ENCODE measurements around the gene CFB. TPM values are rescaled to one million over a fixed set of nuclear protein-coding genes. Genes with fewer than 3 reads are reported as not detected.

Gene CFB
- total and polyA plus RNA-seq, 9 of the 15 experiments (the other 6 are each of a cell fraction or from before 2014, with no cell fraction given) = 0.08 to 0.91 (median 0.22) TPM; not detected in 4

DNA sequence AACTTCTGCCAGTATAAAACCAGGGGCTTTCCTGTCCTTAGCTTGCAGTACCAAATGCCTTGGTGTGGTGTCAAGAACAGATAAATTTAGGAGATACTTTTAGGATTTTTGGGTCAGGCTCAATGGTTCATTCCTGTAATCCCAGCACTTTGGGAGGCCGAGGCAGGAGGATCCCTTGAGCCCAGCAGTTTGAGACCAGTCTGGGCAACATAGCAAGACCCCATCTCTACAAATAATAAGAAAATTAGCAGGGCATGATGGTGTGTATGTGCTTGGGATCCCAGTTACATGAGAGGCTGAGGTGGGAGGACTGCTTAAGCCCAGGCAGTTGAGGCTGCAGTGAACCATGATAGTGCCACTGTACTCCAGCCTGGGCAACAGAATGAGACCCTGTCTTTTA lies 40.9 kb upstream of the CFB start:
- ChIA-PET POLR2A (no interaction called here), CTCF (ENCODE audit: low intra/inter-chr PET ratio) (no interaction called here)
- H3K9me3 ChIP-seq (replicated peaks; ENCODE audit: control insufficient read depth, insufficient read depth, low read depth, low read length) = no peaks in the 10 kb centered on the region
- WGBS (ENCODE audit: insufficient coverage, low coverage, missing lambda C conversion rate) = 71% methylated on average over 1 of the region's 1 CpG
- intact Hi-C loops (cut with micrococcal nuclease) (loop anchor here (10.0 kb wide), 1 partner anchor 290 kb away; the partner anchor contains the start of genes GPSM3 and PBX2), in situ Hi-C loops (cut with MboI) (no loop called here)
- peaks cover 7% of the 10 kb centered on the region; the same call in 1 of the 3 replicates for H3K36me3 ChIP-seq (ENCODE audit: control insufficient read depth, insufficient read depth, low read length)
- peaks cover 11% of the 10 kb centered on the region for H3K79me2 ChIP-seq (ENCODE audit: control insufficient read depth, insufficient read depth, low read length)
- H3K4me3 ChIP-seq = no peak overlapping the region
- no peak for FAIRE-seq
- H3K27me3 ChIP-seq (ENCODE audit: control insufficient read depth in 2 of 2, insufficient read depth in 2 of 2, low read length in 2 of 2) = no peaks in the 10 kb centered on the region
- BruUV-seq (replicated peaks) = no TSS peak
- peaks cover 28 to 44% of the 10 kb centered on the region in 2 experiments for H3K4me1 ChIP-seq (replicated peaks in 1 of 2; ENCODE audit: control insufficient read depth in 2 of 2, insufficient read depth in 2 of 2, low read length in 2 of 2)
- DNase-seq (ENCODE audit: extremely low read depth in 1 of 4, low spot score in 3 of 4) = no peak
- no peak for ATAC-seq
- no peak overlapping the region for H3K9ac ChIP-seq (ENCODE audit: insufficient read depth in 1 of 2, low read depth in 2 of 2, low read length in 2 of 2)
- no peak overlapping the region for H3K27ac ChIP-seq (ENCODE audit: extremely low read depth, low read depth, low read length)
- no peaks in the 10 kb centered on the region for H3K9me1 ChIP-seq (ENCODE audit: control insufficient read depth, insufficient read depth, low read length)
- no peak overlapping the region for H2AFZ ChIP-seq (ENCODE audit: low read depth, low read length)
- H3K4me2 ChIP-seq (ENCODE audit: insufficient read depth, low read length) = no peak overlapping the region
- H4K20me1 ChIP-seq (replicated peaks; ENCODE audit: control insufficient read depth, insufficient read depth, low read length) = no peaks in the 10 kb centered on the region
- TF ChIP-seq ZNF121 (CRISPR knock-in tag; conservative IDR thresholded peaks at IDR 0.05) (peak; percentile 75), HDAC2 (IDR thresholded peaks at IDR 0.05) (no peak), ZNF77 (CRISPR knock-in tag; IDR thresholded peaks at IDR 0.05) (no peak), CCNT2 (IDR thresholded peaks at IDR 0.05; ENCODE audit: borderline replicate concordance, extremely low read depth, insufficient read length, low read depth, low read length) (no peak), RBM25 (IDR thresholded peaks at IDR 0.05; ENCODE audit: low read depth, low read length, severe bottlenecking) (peak; percentile 8)
- TF ChIP-seq, protein P1, sequence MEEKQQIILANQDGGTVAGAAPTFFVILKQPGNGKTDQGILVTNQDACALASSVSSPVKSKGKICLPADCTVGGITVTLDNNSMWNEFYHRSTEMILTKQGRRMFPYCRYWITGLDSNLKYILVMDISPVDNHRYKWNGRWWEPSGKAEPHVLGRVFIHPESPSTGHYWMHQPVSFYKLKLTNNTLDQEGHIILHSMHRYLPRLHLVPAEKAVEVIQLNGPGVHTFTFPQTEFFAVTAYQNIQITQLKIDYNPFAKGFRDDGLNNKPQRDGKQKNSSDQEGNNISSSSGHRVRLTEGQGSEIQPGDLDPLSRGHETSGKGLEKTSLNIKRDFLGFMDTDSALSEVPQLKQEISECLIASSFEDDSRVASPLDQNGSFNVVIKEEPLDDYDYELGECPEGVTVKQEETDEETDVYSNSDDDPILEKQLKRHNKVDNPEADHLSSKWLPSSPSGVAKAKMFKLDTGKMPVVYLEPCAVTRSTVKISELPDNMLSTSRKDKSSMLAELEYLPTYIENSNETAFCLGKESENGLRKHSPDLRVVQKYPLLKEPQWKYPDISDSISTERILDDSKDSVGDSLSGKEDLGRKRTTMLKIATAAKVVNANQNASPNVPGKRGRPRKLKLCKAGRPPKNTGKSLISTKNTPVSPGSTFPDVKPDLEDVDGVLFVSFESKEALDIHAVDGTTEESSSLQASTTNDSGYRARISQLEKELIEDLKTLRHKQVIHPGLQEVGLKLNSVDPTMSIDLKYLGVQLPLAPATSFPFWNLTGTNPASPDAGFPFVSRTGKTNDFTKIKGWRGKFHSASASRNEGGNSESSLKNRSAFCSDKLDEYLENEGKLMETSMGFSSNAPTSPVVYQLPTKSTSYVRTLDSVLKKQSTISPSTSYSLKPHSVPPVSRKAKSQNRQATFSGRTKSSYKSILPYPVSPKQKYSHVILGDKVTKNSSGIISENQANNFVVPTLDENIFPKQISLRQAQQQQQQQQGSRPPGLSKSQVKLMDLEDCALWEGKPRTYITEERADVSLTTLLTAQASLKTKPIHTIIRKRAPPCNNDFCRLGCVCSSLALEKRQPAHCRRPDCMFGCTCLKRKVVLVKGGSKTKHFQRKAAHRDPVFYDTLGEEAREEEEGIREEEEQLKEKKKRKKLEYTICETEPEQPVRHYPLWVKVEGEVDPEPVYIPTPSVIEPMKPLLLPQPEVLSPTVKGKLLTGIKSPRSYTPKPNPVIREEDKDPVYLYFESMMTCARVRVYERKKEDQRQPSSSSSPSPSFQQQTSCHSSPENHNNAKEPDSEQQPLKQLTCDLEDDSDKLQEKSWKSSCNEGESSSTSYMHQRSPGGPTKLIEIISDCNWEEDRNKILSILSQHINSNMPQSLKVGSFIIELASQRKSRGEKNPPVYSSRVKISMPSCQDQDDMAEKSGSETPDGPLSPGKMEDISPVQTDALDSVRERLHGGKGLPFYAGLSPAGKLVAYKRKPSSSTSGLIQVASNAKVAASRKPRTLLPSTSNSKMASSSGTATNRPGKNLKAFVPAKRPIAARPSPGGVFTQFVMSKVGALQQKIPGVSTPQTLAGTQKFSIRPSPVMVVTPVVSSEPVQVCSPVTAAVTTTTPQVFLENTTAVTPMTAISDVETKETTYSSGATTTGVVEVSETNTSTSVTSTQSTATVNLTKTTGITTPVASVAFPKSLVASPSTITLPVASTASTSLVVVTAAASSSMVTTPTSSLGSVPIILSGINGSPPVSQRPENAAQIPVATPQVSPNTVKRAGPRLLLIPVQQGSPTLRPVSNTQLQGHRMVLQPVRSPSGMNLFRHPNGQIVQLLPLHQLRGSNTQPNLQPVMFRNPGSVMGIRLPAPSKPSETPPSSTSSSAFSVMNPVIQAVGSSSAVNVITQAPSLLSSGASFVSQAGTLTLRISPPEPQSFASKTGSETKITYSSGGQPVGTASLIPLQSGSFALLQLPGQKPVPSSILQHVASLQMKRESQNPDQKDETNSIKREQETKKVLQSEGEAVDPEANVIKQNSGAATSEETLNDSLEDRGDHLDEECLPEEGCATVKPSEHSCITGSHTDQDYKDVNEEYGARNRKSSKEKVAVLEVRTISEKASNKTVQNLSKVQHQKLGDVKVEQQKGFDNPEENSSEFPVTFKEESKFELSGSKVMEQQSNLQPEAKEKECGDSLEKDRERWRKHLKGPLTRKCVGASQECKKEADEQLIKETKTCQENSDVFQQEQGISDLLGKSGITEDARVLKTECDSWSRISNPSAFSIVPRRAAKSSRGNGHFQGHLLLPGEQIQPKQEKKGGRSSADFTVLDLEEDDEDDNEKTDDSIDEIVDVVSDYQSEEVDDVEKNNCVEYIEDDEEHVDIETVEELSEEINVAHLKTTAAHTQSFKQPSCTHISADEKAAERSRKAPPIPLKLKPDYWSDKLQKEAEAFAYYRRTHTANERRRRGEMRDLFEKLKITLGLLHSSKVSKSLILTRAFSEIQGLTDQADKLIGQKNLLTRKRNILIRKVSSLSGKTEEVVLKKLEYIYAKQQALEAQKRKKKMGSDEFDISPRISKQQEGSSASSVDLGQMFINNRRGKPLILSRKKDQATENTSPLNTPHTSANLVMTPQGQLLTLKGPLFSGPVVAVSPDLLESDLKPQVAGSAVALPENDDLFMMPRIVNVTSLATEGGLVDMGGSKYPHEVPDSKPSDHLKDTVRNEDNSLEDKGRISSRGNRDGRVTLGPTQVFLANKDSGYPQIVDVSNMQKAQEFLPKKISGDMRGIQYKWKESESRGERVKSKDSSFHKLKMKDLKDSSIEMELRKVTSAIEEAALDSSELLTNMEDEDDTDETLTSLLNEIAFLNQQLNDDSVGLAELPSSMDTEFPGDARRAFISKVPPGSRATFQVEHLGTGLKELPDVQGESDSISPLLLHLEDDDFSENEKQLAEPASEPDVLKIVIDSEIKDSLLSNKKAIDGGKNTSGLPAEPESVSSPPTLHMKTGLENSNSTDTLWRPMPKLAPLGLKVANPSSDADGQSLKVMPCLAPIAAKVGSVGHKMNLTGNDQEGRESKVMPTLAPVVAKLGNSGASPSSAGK (IDR thresholded peaks at IDR 0.05) = no peak
